Spleen (tissue), 7 donors: ENCODE data around the gene ZNF385D.

ENCODE experiments used
- POLR2A ChIP-seq, 3 donors: fragments of 450-650 bp; IDR thresholded peaks; one replicate each; pipeline ENCODE4 v1.5.1; 2017; ENCODE audit warnings: antibody characterized with exemption in 3 of 3, mild to moderate bottlenecking in 1 of 3
- POLR2AphosphoS5 ChIP-seq, 3 donors: sonication (generic); formaldehyde crosslinking; IDR thresholded peaks; one replicate each; pipeline ENCODE4 v1.5.1; 2017; ENCODE audit warnings: antibody characterized with exemption in 3 of 3
- TF ChIP-seq, protein P1 (sequence below), 11 experiments: fragments of 200-600 bp in 7 of 11; fragments of 450-650 bp in 4 of 11; sonication (generic) in 4 of 11; IDR thresholded peaks in 8 of 11; conservative IDR thresholded peaks in 3 of 11; 1 replicate in 7 of 11; 2 replicates in 4 of 11; pipeline versions ENCODE4 v1.4.0 to v1.8.0; 2016 to 2021; ENCODE audit warnings: antibody characterized with exemption in 11 of 11, inconsistent platforms in 4 of 11, mild to moderate bottlenecking in 1 of 11
- donor health status: DM: no; HTN: no; CAD: no; lungs with moderate emphysema.
- donor health status: DM: no; HTN: no; CAD: no.
- donor health status: DM: no; HTN: no; CAD: no.

DNA sequence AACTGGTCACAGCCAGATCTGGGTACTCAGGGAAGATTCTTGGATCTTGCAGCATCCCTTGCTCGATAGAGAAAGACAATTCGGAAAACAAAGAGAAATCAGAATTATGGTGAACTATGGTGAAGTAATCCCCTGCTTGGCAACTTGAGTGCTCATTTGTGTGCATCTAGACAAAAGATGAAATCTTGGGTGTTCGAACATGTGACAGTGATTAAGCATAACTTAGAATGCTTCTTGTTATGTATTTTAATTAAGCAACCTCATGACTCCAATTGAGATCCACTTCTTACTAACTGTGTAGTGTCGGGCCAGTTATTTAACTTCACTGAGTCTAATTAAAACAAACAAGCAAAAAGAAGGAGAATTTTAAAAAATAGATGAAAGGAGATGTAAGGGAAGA, 56.5 kb downstream of the ZNF385D start:
- TF ChIP-seq, protein P1, sequence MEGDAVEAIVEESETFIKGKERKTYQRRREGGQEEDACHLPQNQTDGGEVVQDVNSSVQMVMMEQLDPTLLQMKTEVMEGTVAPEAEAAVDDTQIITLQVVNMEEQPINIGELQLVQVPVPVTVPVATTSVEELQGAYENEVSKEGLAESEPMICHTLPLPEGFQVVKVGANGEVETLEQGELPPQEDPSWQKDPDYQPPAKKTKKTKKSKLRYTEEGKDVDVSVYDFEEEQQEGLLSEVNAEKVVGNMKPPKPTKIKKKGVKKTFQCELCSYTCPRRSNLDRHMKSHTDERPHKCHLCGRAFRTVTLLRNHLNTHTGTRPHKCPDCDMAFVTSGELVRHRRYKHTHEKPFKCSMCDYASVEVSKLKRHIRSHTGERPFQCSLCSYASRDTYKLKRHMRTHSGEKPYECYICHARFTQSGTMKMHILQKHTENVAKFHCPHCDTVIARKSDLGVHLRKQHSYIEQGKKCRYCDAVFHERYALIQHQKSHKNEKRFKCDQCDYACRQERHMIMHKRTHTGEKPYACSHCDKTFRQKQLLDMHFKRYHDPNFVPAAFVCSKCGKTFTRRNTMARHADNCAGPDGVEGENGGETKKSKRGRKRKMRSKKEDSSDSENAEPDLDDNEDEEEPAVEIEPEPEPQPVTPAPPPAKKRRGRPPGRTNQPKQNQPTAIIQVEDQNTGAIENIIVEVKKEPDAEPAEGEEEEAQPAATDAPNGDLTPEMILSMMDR (IDR thresholded peaks at IDR 0.05 in 8 of 11, conservative IDR thresholded peaks at IDR 0.05 in 3 of 11): no peak
- TF ChIP-seq POLR2AphosphoS5 (IDR thresholded peaks at IDR 0.05) (no peak), POLR2A (IDR thresholded peaks at IDR 0.05) (no peak)
